HG03039 (cell line): ENCODE measurements around the gene DNAH11.

Source experiments
- ATAC-seq: cut with Tn5 transposase; IDR thresholded peaks from one replicate; pipeline ENCODE4 v1.9.1; 2021; ENCODE audit warnings: mild to moderate bottlenecking, moderate library complexity; ENCODE audit not compliant: unreplicated experiment

Gene DNAH11

DNA sequence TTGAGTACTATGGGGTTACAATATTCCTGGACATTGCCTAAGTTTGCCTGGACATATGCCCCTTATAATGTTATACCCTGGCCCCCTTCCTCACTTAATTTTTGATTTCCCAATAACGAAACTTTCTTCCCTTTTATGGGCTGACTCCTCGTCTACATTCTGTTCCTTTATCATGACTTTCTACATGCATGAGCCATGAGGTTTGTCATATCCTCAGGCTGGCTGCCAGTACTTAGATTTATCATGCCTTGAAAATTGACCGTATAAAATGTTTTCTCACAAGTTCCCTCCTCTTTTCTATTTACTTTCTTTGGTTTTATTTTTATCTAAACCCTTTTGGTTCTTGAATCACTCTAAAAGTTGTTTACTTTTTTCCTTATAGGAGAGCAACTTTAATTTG, 4.7 kb downstream of the DNAH11 start:
- no peak for ATAC-seq

DNA sequence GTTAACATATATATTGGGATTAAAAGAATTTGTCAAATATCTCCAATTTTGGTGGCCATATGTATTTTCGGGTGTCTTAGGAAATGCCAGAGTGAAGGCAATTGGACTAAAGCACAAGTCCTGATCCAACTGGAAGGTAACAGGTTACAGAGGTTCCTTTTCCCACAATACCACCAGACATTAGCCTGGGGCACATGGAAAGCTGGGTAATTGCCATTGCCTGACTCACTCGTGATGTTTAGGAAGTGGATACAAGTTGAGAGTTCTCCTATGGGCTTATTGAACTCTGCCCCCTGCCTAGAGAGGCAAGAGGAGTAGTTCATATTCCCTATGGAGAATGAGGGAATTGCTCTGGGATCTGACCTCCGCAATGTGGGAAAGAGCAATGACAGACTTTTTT, 5.7 kb downstream of the DNAH11 start:
- no peak for ATAC-seq

GRCh38 chr7:21550076-21550475, 7.2 kb downstream of the DNAH11 start:
- ATAC-seq = no peak

GRCh38 chr7:21550821-21551531, 8.1 kb downstream of the DNAH11 start:
- no peak for ATAC-seq

DNA sequence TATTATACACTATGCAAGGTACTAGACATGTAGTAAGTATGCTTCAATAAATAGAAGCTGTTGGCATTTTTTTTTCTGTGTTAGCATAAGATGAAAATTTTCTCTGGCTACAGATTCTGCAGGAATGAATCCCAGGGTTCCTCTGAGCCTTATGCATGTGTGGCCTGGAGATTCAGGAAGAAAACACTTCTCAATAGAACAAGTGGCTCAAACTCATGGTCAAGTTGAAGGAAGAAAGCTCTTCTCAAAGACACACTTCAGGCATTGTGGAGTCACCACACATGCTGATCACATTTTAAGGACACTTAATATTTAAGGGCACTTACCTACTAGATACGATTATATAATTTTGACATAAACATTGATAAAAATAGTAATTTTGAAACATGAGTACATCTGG, 19.5 kb downstream of the DNAH11 start:
- no peak for ATAC-seq

DNA sequence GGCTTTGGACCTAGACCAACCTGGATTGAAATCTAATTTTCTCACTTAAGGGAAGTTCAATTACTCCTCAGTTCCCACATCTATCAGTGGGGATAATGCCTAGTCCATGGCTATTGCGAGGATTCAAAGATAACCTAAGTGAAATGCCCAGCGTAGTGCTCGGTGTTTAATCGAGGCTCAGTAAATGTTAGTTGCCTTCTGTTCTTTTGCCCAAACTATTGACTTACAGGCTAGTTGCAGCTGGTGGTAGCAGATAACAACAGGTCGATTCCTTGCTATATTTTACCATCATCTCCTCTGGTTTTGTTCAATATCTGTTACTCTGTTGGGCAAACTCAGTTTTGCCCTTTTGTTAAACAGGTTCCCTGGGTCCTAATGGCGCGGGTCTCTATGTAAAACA, 22.8 kb downstream of the DNAH11 start:
- ATAC-seq = no peak

DNA sequence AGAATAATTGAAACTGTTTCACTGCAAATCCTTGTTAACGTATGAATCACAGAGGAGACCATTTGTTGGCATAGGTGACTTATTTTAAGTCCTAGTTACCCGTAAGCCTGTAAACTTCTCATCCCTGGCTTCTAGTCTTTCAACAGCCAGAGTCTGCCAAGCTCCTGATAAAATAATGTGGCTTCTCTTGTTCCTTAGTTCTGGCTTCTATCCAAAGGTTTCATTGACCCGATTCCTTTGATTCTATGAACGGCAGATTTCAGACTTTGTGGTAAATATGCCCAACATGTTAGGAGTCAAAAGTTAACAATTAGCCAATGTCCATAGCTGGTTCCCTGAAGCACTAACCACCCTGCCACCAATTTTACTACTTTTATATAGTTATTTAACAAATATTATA, 23.3 kb downstream of the DNAH11 start:
- ATAC-seq = no peak

DNA sequence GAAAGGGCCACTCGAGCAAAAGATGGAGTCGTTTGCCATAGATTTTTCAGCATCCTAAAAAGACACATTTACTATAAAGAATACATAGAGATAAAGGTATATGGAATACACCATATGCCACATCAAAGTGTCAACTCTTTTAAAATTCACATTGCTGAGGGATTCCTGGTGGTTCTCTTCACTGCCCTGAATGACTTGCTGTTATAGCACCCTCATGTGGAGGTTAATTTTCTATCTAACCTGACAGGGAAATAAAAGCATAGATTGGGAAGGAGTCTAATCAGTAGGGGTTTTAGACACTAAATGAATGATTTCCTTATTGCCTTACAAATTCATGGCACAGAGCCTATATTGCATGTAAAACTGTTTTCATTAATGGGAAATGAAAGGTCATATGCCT, 25.9 kb downstream of the DNAH11 start:
- no peak for ATAC-seq

DNA sequence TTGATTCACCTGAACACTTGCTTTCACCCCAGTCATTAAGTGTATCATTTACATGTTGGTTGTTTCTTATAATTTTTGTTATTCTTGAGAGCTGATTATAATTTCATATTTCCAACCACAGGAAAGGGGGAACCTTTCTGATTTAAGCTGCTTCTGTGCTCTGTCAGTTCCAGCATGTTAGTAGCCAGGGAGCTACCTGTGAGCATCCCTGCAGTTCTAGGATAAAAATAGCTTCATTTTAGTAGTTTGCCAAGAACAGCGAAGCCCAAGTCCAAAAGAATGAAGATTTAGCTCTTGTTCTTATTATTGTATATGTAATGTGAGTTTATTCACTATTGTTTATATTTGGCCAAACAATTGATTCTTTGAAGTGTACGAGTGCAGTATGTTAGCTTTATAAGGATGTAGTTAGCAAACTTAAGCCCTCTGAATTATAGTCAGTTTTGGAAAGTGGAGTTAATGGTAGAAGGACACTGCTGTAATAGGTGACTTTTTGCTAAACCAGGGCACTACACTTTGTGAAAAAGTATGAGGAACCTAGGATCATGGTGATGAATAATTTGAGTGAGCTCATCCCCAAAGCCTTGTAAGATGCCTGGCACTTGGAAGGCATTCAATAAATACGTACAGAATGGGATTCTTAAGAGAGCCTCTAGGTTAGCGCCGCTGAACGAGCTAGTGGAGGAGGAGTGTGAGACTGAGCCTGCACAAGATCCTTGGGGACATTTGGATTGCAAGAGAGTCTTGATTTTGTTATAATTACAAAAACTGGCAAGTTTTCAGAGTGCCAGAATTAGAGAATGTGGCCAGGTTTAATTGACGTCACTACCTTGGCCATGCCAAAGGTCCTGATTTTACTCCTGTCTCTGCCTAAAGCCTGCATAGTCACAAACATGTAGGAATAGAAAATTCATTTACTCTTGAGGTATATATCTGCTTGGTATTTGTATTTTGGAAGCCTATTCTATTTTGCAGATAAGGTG, 29.8 kb downstream of the DNAH11 start:
- ATAC-seq = no peak

- no peak for ATAC-seq
Measured at GRCh38 chr7:21579341-21580072, 36.7 kb downstream of the DNAH11 start.

GRCh38 chr7:21580073-21580521, 37.3 kb downstream of the DNAH11 start:
- ATAC-seq = no peak

DNA sequence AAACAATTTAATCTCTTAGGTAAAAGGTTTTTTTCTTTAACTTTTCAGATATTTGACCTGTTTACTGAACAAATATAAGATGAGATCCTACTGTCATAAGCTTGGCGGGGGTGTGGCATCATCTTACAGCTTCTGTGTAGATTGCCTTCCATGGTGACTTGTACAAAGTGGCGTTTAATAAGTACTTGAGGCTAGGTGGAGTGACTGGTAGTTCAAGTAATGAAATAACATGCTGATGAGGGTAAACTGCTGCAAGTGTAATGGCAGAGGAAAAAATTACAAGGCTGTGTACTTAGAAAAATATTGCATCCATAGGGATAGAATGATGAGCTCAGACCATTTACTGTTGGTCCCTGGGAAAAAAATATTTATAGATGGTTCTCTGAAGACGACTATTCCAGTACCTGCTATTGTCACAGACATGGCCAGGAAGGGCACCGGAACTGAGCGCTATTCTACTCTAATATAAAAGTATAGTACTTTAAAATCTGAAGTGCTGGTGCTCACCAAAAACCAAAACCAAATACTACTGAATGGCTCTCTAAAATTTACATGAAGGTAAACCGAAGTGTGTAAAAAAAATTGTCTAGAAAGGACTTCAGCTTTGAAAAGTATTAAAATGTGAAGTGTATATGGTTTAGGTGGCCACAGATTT, 42.4 kb downstream of the DNAH11 start:
- no peak for ATAC-seq

DNA sequence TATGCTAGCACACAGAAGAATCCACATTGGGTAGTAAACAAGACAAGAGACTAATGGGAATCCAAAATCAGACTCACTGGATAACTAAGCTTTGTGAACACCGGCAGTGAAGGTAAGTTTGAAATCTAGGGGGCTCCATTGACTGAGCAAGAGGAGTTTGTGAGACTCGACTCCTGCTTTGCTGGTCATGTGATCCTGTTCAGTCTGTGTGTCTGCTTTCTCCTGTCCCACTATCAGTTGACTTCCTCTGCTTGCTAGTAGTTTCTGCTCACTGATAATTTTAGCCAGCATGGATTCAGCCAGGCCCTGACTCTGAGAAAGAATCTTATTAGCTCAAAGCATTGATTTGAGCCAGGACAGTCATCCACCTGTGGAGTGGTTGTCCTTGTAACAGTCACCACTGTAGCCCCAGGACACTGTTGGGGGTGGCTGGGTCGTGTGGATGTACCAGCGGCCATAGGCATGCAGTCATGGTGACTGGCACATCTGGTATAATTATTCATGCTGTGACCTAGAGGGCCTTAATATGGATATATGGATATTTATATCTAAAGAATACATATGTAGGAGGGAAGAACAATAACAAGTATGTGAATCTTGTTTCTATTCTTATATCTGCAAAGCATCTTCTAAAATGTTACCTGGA, 44.4 kb downstream of the DNAH11 start:
- no peak for ATAC-seq

- no peak for ATAC-seq
Measured at GRCh38 chr7:21596801-21597200, 54.0 kb downstream of the DNAH11 start.

GRCh38 chr7:21603462-21603861, 60.6 kb downstream of the DNAH11 start:
- no peak for ATAC-seq

- no peak for ATAC-seq
Measured at GRCh38 chr7:21603972-21604749, 61.3 kb downstream of the DNAH11 start.

DNA sequence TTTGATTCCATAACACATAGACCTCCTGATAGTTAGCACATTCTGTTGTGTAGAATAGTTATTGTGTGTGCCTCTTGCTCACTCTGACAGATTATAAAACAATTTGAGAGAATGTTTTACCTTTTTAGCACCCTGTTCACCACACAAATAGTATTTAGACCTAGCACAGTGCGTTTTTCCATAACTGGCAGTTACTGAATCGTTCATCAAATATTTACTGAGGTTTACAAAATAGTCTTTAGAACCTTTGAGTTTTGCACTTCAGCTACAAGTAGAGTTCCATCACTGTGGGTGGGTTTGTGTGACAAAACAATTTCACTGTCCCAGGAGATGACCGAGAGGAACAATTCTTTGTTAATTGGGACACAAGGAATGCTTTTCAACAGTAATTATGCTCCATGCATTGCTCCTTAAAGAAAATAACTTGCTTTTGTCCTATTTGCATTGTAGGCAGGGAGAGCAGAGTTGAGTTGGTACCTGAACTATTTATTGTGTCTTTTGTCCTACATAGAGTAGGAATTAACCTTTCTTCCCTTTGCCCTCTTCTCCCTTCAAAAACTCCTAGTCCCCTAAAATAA, 62.3 kb downstream of the DNAH11 start:
- no peak for ATAC-seq

DNA sequence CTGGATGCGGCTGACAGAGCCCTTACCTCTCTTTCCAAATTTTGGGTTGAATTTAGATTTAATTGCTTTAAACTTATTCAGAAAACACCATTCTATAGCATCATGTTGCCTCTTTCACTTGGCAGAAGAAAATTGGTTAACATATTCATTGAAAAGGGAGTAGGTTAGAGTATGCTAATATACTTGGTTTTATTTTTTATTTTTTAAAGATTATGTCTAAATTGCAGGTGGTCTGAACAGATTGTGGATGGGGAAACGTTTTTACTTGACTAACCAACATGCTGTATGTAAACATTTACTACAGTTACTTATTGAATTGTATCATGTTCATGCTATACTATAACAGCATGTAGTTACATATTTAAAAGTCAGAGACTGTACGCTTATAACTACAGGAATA, 65.6 kb downstream of the DNAH11 start:
- ATAC-seq = no peak

DNA sequence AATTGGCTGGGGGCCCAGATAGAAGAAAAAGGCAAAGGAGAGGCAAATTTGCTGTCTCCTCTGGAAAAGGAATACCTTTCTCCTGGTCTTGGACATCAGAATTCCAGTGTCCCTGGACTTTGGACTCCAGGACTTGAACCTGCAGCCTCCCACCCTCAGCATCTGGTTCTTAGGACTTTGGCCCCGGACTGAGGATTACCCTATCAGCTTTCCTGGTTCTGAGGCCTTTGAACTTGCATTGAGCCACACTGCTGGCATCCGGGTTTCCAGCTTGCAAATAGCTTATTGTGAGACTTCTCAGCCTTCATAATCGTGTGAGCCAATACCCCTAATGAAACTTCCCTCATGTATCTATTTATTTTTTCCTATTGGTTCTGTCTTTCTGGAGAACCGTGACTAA, 68.3 kb downstream of the DNAH11 start:
- no peak for ATAC-seq
